WTC11 (cell line): Measurements from ENCODE around the gene UAP1L1. TPM values are rescaled to one million over a fixed set of nuclear protein-coding genes. Genes with fewer than 3 reads are reported as not detected.

ENCODE experiments used
- ATAC-seq: fragments of 200-7000 bp; cut with Tn5 transposase; 2 replicates; pipeline ENCODE4 v1.10.0; 2021; ENCODE audit warnings: mild to moderate bottlenecking, moderate library complexity
- CTCF ChIA-PET: fragments of 300-600 bp; sonication (Branson Sonifier 250); formaldehyde crosslinking; loops from one replicate; lab custom pipeline; 2021; ENCODE audit warnings: antibody characterized with exemption; lab: Charles Lee
- POLR2A ChIA-PET: fragments of 350-600 bp; sonication (Branson Sonifier 250); formaldehyde crosslinking; loops from one replicate; lab custom pipeline; 2021; ENCODE audit warnings: antibody characterized with exemption; lab: Charles Lee
- DNase-seq: peaks from one replicate; pipeline ENCODE4 v3.0.0; 2021; ENCODE audit warnings: low spot score
- H3K27ac Mint-ChIP-seq: 2 replicates; pipeline ENCODE4 v1.8.0; 2021; ENCODE audit warnings: mixed read lengths
- H3K27me3 Mint-ChIP-seq: 2 replicates; pipeline ENCODE4 v1.8.0; 2021; ENCODE audit warnings: low read depth, mild to moderate bottlenecking, moderate library complexity, mixed read lengths
- H3K36me3 Mint-ChIP-seq: 2 replicates; pipeline ENCODE4 v1.8.0; 2021; ENCODE audit warnings: mixed read lengths
- H3K4me1 Mint-ChIP-seq: 2 replicates; pipeline ENCODE4 v1.8.0; 2022; ENCODE audit warnings: mixed read lengths
- H3K4me3 Mint-ChIP-seq: 2 replicates; pipeline ENCODE4 v1.8.0; 2021; ENCODE audit warnings: mild to moderate bottlenecking, moderate library complexity, mixed read lengths
- H3K9me3 Mint-ChIP-seq: 2 replicates; pipeline ENCODE4 v1.8.0; 2021; ENCODE audit warnings: mixed read lengths
- ARID4B ChIP-seq: sonication (generic); formaldehyde crosslinking; IDR thresholded peaks from 2 replicates; pipeline ENCODE4 v1.8.0; 2023; ENCODE audit warnings: missing genetic modification reagents, mild to moderate bottlenecking, borderline replicate concordance
- ATF1 ChIP-seq: sonication (generic); formaldehyde crosslinking; IDR thresholded peaks from 2 replicates; pipeline ENCODE4 v1.8.1; 2023; ENCODE audit warnings: mild to moderate bottlenecking, moderate library complexity, missing genetic modification reagents
- ATF3 ChIP-seq: sonication (generic); formaldehyde crosslinking; conservative IDR thresholded peaks from 2 replicates; pipeline ENCODE4 v1.8.1; 2022; ENCODE audit warnings: mild to moderate bottlenecking, missing genetic modification reagents
- ERG ChIP-seq: fragments of 250-450 bp; sonication (Bioruptor Pico); IDR thresholded peaks from 2 replicates; pipeline ENCODE4 v1.8.0; 2021; ENCODE audit warnings: mild to moderate bottlenecking
- FOXJ3 ChIP-seq: sonication (generic); formaldehyde crosslinking; IDR thresholded peaks from 2 replicates; pipeline ENCODE4 v1.9.0; 2021; ENCODE audit warnings: missing genetic modification reagents, mild to moderate bottlenecking, borderline replicate concordance
- KAT7 ChIP-seq: sonication (generic); formaldehyde crosslinking; IDR thresholded peaks from 2 replicates; pipeline ENCODE4 v1.8.1; 2023; ENCODE audit warnings: missing genetic modification reagents, mild to moderate bottlenecking, borderline replicate concordance
- MAX ChIP-seq: sonication (generic); formaldehyde crosslinking; IDR thresholded peaks from 2 replicates; pipeline ENCODE4 v1.8.0; 2022; ENCODE audit warnings: mild to moderate bottlenecking, missing genetic modification reagents
- MLX ChIP-seq: sonication (generic); formaldehyde crosslinking; IDR thresholded peaks from 2 replicates; pipeline ENCODE4 v1.8.1; 2023; ENCODE audit warnings: mild to moderate bottlenecking, missing genetic modification reagents, moderate library complexity
- NR2C2 ChIP-seq: sonication (generic); formaldehyde crosslinking; IDR thresholded peaks from 2 replicates; pipeline ENCODE4 v1.8.0; 2022; ENCODE audit warnings: mild to moderate bottlenecking, missing genetic modification reagents
- PRDM15 ChIP-seq: sonication (generic); formaldehyde crosslinking; IDR thresholded peaks from 2 replicates; pipeline ENCODE4 v1.8.0; 2022; ENCODE audit warnings: missing genetic modification reagents
- PREB ChIP-seq: sonication (generic); formaldehyde crosslinking; IDR thresholded peaks from 2 replicates; pipeline ENCODE4 v1.8.1; 2022; ENCODE audit warnings: mild to moderate bottlenecking, missing genetic modification reagents, moderate library complexity, borderline replicate concordance
- SMAD4 ChIP-seq: sonication (generic); formaldehyde crosslinking; IDR thresholded peaks from 2 replicates; pipeline ENCODE4 v1.8.0; 2022; ENCODE audit warnings: mild to moderate bottlenecking, missing genetic modification reagents
- SP1 ChIP-seq: sonication (generic); formaldehyde crosslinking; conservative IDR thresholded peaks from 2 replicates; pipeline ENCODE4 v1.8.1; 2022; ENCODE audit warnings: missing genetic modification reagents
- TEAD4 ChIP-seq: sonication (generic); formaldehyde crosslinking; IDR thresholded peaks from 2 replicates; pipeline ENCODE4 v1.8.0; 2022; ENCODE audit warnings: mild to moderate bottlenecking, missing genetic modification reagents
- TP53 ChIP-seq: sonication (generic); formaldehyde crosslinking; IDR thresholded peaks from 2 replicates; pipeline ENCODE4 v1.8.1; 2023; ENCODE audit warnings: mild to moderate bottlenecking, missing genetic modification reagents
- ZMAT4 ChIP-seq: fragments of 250-450 bp; sonication (Bioruptor Pico); IDR thresholded peaks from 2 replicates; pipeline ENCODE4 v1.9.0; 2021; ENCODE audit warnings: mild to moderate bottlenecking
- ZNF121 ChIP-seq: sonication (generic); formaldehyde crosslinking; IDR thresholded peaks from 2 replicates; pipeline ENCODE4 v1.8.0; 2023; ENCODE audit warnings: missing genetic modification reagents
- ZNF138 ChIP-seq: sonication (generic); formaldehyde crosslinking; conservative IDR thresholded peaks from 2 replicates; pipeline ENCODE4 v1.8.1; 2022; ENCODE audit warnings: mild to moderate bottlenecking, moderate library complexity, missing genetic modification reagents
- ZNF219 ChIP-seq: sonication (generic); formaldehyde crosslinking; IDR thresholded peaks from 2 replicates; pipeline ENCODE4 v1.8.0; 2023; ENCODE audit warnings: missing genetic modification reagents, mild to moderate bottlenecking, borderline replicate concordance
- ZNF263 ChIP-seq: sonication (generic); formaldehyde crosslinking; IDR thresholded peaks from 2 replicates; pipeline ENCODE4 v1.8.1; 2022; ENCODE audit warnings: low read depth, mild to moderate bottlenecking, moderate library complexity, missing genetic modification reagents
- total RNA-seq: library from RNA; stranded (reverse); gene quantifications from 3 replicates; pipeline ENCODE4 v1.2.3, GENCODE V29; 2021

The UAP1L1 gene
- total RNA-seq, 1 experiment from 2014 or later: 17.7 TPM

GRCh38 chr9:137087409-137087925 lies 10.2 kb downstream of the UAP1L1 start:
- H3K27ac Mint-ChIP-seq: peak overlapping the region; percentile 91
- H3K36me3 Mint-ChIP-seq: peaks cover 10% of the 10 kb centered on the region
- DNase-seq (peak; percentile 31), ATAC-seq (peak; percentile 0; the same call in 1 of the 2 replicates)
- no peaks in the 10 kb centered on the region for H3K9me3 Mint-ChIP-seq
- TF ChIP-seq ARID4B (CRISPR knock-in tag): no peak
- TF ChIP-seq MLX (CRISPR knock-in tag): no peak
- TF ChIP-seq MAX (CRISPR knock-in tag): no peak
- no peak for TF ChIP-seq ERG
- TF ChIP-seq ATF3 (CRISPR knock-in tag): no peak
- no peak for TF ChIP-seq TEAD4 (CRISPR knock-in tag)
- TF ChIP-seq FOXJ3 (CRISPR knock-in tag): no peak
- TF ChIP-seq SMAD4: no peak
- no peak for TF ChIP-seq ZNF219 (CRISPR knock-in tag)
- no peak for TF ChIP-seq PRDM15
- no peak for TF ChIP-seq ZMAT4 (CRISPR knock-in tag)
- TF ChIP-seq PREB (CRISPR knock-in tag): no peak
- TF ChIP-seq KAT7 (CRISPR knock-in tag): no peak
- no peak for TF ChIP-seq ZNF121 (CRISPR knock-in tag)
- no peak for TF ChIP-seq NR2C2 (CRISPR knock-in tag)
- no peak for TF ChIP-seq TP53 (CRISPR knock-in tag)
- no peak for TF ChIP-seq SP1 (CRISPR knock-in tag)
- no peak for TF ChIP-seq ZNF263 (CRISPR knock-in tag)
- TF ChIP-seq ZNF138 (CRISPR knock-in tag): no peak
- TF ChIP-seq ATF1: no peak
- ChIA-PET CTCF (interaction anchor here (0.5 to 8.7 kb wide), 25 partner anchors 10 to 336 kb away, joined by 3 to 177 read pairs (median 5); partner anchors contain the start of genes C8G, EXD3, NOXA1 and NPDC1), POLR2A (interaction anchor here (0.9 to 2.2 kb wide), 5 partner anchors 10 to 135 kb away, joined by 3 to 21 read pairs (median 5); partner anchors contain the start of genes SAPCD2, TPRN and UAP1L1)
- peak overlapping the region; percentile 85 for H3K4me3 Mint-ChIP-seq
- peaks cover 16% of the 10 kb centered on the region for H3K4me1 Mint-ChIP-seq
- H3K27me3 Mint-ChIP-seq: peaks cover 9% of the 10 kb centered on the region
